D721Med (cell line): ENCODE measurements around the gene PLPPR4.

Experiments
- DNase-seq: peaks from one replicate; pipeline ENCODE4 v3.0.0; 2011; ENCODE audit warnings: low spot score; ENCODE audit not compliant: insufficient read length
- FAIRE-seq: peaks from 2 replicates; lab custom pipeline; 2011; peaks lifted over from hg19 to GRCh38; lab: Jason Lieb, UNC
- CTCF ChIP-seq: IDR thresholded peaks from 2 replicates; pipeline ENCODE4 v1.5.1; 2012; ENCODE audit warnings: mild to moderate bottlenecking, control low read depth; ENCODE audit not compliant: insufficient read depth; ENCODE audit errors: missing control alignments

The PLPPR4 gene

GRCh38 chr1:99264201-99265021 is at the start of gene PLPPR4:
Gene PLPPR4, plus strand, starts transcription at chr1:99264492. Its CDS starts 102 bp downstream, at chr1:99264594.
- DNase-seq: no peak
- FAIRE-seq: no peak
- TF ChIP-seq CTCF: peak; percentile 15

- DNase-seq: no peak
- TF ChIP-seq CTCF: no peak
- peak; percentile 85 for FAIRE-seq
These were observed 47.3 kb upstream of the PLPPR4 start for GRCh38 chr1:99216956-99217355.

GRCh38 chr1:99217599-99217998 is 46.7 kb upstream of the PLPPR4 start:
- FAIRE-seq: no peak
- no peak for TF ChIP-seq CTCF
- no peak for DNase-seq

- no peak for TF ChIP-seq CTCF
- no peak for DNase-seq
- FAIRE-seq: no peak
These were observed 45.7 kb upstream of the PLPPR4 start for GRCh38 chr1:99218572-99218971.

- DNase-seq (no peak), FAIRE-seq (peak; percentile 84)
- TF ChIP-seq CTCF: no peak
These were observed 45.3 kb upstream of the PLPPR4 start for GRCh38 chr1:99218999-99219398.

- FAIRE-seq (no peak), DNase-seq (no peak)
- TF ChIP-seq CTCF: no peak
These were observed 37.0 kb upstream of the PLPPR4 start for GRCh38 chr1:99227056-99227897.
